Osteoblast (primary cell): ENCODE measurements around the gene CBX8. TPM values are rescaled to one million over a fixed set of nuclear protein-coding genes. Genes with fewer than 3 reads are reported as not detected.
A peak's percentile ranks its signal among the peaks of the same experiment; 100 is the strongest.

Source experiments
- DNase-seq: peaks from one replicate; pipeline ENCODE4 v3.0.0; 2011; ENCODE audit warnings: low spot score, mixed read lengths; ENCODE audit not compliant: insufficient read length; ENCODE audit errors: missing footprints
- H2AFZ ChIP-seq: 2 replicates; pipeline ENCODE4 v1.6.0; 2011; ENCODE audit warnings: mild to moderate bottlenecking, low read length
- H3K27ac ChIP-seq: 2 replicates; pipeline ENCODE4 v1.5.1; 2011; ENCODE audit warnings: mild to moderate bottlenecking, low read depth, low read length, moderate library complexity
- H3K27me3 ChIP-seq: 2 replicates; pipeline ENCODE4 v1.6.0; 2012; ENCODE audit warnings: mild to moderate bottlenecking, control low read depth, inconsistent platforms, low read length, moderate library complexity; ENCODE audit not compliant: insufficient read depth
- H3K36me3 ChIP-seq: 2 replicates; pipeline ENCODE4 v1.5.1; 2011; ENCODE audit warnings: mild to moderate bottlenecking, low read length, control low read depth, moderate library complexity; ENCODE audit not compliant: insufficient read depth
- H3K4me1 ChIP-seq: 2 replicates; pipeline ENCODE4 v1.5.1; 2011; ENCODE audit warnings: mild to moderate bottlenecking, low read length, control low read depth, moderate library complexity; ENCODE audit not compliant: insufficient read depth
- H3K4me2 ChIP-seq: 2 replicates; pipeline ENCODE4 v1.6.0; 2011; ENCODE audit warnings: mild to moderate bottlenecking, low read length; ENCODE audit not compliant: insufficient read depth
- H3K4me3 ChIP-seq: fragments of 200-600 bp; sonication (generic); 3 replicates; pipeline ENCODE4 v1.5.1; 2012; ENCODE audit warnings: mild to moderate bottlenecking, low read length, inconsistent platforms; ENCODE audit not compliant: insufficient read depth
- H3K79me2 ChIP-seq: 2 replicates; pipeline ENCODE4 v1.6.0; 2012; ENCODE audit warnings: mild to moderate bottlenecking, low read length, control low read depth, inconsistent platforms; ENCODE audit not compliant: insufficient read depth
- H3K9me3 ChIP-seq: 2 replicates; pipeline ENCODE4 v1.5.1; 2011; ENCODE audit warnings: low read depth, low read length, control low read depth
- H4K20me1 ChIP-seq: 2 replicates; pipeline ENCODE4 v1.6.0; 2012; ENCODE audit warnings: mild to moderate bottlenecking, low read length, control low read depth; ENCODE audit not compliant: insufficient read depth
- total RNA-seq: library from RNA; depleted of rRNA; stranded (reverse); fragments of >200 nt; gene quantifications from 2 replicates; pipeline ENCODE4 v1.2.3, GENCODE V29; 2012
- TF ChIP-seq, protein P1 (sequence below): IDR thresholded peaks from 2 replicates; pipeline ENCODE4 v1.5.1; 2011; ENCODE audit warnings: mild to moderate bottlenecking, low read depth, low read length, moderate library complexity; ENCODE audit errors: extremely low read depth

The CBX8 gene
- 2.4 and 3.3 TPM in 2 replicates for total RNA-seq

- Histone ChIP-seq H3K4me3 (peak within 1 kb of the TSS; percentile 89), H3K4me1 (peaks cover 18% of the 10 kb centered on the region), H3K4me2 (peak within 1 kb of the TSS; percentile 85), H3K27ac (peak within 1 kb of the TSS; percentile 78), H3K79me2 (no peaks in the 10 kb centered on the region), H3K9me3 (no peaks in the 10 kb centered on the region), H3K36me3 (no peaks in the 10 kb centered on the region), H3K27me3 (peaks cover 48% of the 10 kb centered on the region), H2AFZ (peak within 1 kb of the TSS; percentile 90), H4K20me1 (peaks cover 12% of the 10 kb centered on the region)
- TF ChIP-seq, protein P1, sequence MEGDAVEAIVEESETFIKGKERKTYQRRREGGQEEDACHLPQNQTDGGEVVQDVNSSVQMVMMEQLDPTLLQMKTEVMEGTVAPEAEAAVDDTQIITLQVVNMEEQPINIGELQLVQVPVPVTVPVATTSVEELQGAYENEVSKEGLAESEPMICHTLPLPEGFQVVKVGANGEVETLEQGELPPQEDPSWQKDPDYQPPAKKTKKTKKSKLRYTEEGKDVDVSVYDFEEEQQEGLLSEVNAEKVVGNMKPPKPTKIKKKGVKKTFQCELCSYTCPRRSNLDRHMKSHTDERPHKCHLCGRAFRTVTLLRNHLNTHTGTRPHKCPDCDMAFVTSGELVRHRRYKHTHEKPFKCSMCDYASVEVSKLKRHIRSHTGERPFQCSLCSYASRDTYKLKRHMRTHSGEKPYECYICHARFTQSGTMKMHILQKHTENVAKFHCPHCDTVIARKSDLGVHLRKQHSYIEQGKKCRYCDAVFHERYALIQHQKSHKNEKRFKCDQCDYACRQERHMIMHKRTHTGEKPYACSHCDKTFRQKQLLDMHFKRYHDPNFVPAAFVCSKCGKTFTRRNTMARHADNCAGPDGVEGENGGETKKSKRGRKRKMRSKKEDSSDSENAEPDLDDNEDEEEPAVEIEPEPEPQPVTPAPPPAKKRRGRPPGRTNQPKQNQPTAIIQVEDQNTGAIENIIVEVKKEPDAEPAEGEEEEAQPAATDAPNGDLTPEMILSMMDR: no peak
- DNase-seq: peak; percentile 100
These were observed at the start of gene CBX8 for GRCh38 chr17:79796763-79797491. TSS of gene CBX8 (minus strand) at chr17:79797077. CDS start at chr17:79796998, 79 bp downstream.

- H3K27ac ChIP-seq: no peak overlapping the region
These were observed 48.7 kb upstream of the CBX8 start for GRCh38 chr17:79845601-79845949.

DNA sequence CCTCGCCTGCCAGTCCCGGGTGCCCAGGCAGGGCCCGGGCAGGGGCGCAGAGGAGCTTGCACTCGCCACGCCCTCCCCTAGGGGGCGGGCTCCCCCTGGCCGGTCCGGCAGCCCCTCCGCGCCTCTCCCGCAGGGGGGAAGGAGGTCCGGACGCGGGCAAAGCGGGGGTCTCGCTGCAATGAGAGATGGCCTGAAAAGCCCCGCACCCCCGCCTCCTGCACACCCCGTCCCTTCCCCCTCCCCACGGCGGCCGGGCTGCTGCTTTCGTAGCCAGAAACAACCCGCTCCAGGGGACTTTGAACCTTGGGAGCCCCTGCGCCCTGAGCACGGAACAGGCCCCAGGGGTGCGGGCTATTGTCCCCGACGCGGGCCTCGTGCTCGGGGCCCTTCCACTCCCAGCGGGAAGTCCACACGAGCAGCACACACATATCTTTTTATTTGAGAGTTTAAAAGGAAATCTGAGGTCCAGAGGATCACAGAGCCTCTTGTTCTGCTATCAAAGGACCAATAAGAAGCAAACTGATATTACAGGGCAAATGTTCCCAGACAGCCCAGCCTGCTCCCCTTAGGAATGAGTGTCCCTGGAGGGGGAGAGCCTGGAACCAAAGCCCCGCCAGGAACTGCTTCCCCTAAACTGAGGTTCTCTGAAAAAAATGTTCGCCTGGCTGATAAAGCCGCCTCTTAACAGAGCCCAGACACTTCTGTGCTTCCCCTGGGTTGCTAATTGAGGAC lies 48.2 kb upstream of the CBX8 start:
- H3K27me3 ChIP-seq: peaks cover 42% of the 10 kb centered on the region
- no peaks in the 10 kb centered on the region for H3K9me3 ChIP-seq
- TF ChIP-seq, protein P1: peak; percentile 39
- H3K36me3 ChIP-seq: no peaks in the 10 kb centered on the region
- H3K4me1 ChIP-seq: no peaks in the 10 kb centered on the region
- H4K20me1 ChIP-seq: no peaks in the 10 kb centered on the region
- H3K79me2 ChIP-seq: no peaks in the 10 kb centered on the region
- H2AFZ ChIP-seq: no peak overlapping the region
- DNase-seq: peak; percentile 99
- H3K4me3 ChIP-seq: peak overlapping the region; percentile 74
- peak overlapping the region; percentile 83 for H3K4me2 ChIP-seq
- H3K27ac ChIP-seq: no peak overlapping the region

More at GRCh38 chr17:79845601-79845949, 48.7 kb upstream of the CBX8 start:
- Histone ChIP-seq H3K9me3 (no peaks in the 10 kb centered on the region), H3K27me3 (peaks cover 36% of the 10 kb centered on the region), H3K36me3 (no peaks in the 10 kb centered on the region), H4K20me1 (no peaks in the 10 kb centered on the region), H2AFZ (no peak overlapping the region), H3K4me3 (no peak overlapping the region), H3K4me1 (no peaks in the 10 kb centered on the region), H3K79me2 (no peaks in the 10 kb centered on the region), H3K4me2 (peak overlapping the region; percentile 7)
- TF ChIP-seq, protein P1: no peak
- no peak for DNase-seq
